ENCODE data around the gene RIOK1.

DNA sequence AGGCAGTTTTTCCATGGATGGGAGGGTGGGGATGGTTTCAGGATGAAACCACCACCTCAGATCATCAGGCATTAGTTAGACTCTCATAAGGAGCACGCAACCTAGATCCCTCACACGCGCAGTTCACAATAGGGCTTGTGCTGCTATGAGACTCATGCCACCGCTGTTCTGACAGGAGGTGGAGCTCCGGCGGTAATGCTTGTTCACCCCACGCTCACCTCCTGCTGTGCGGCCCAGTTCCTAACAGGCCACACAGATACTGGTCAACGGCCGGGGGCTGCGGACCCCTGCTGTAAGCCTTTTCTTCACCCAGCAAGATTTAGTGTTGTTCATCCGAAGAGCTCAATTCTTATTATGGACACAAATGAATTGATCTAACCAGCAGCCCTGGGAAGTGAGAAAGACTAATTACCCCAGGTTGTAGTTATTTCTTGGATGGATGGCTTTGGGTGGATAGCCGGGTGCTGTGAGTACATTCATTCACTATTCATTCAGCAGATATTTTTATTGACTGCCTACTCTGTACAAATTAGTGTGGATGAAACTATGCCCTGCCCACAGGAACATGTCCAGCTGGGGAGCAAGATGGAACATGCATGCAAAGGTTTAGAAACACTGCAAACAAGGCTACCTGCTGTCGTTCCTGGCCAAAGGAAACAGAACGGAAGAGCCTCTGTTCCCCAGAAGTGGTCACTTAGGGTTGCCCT, 57.2 kb downstream of the RIOK1 start:
- TF ChIP-seq, protein P1, sequence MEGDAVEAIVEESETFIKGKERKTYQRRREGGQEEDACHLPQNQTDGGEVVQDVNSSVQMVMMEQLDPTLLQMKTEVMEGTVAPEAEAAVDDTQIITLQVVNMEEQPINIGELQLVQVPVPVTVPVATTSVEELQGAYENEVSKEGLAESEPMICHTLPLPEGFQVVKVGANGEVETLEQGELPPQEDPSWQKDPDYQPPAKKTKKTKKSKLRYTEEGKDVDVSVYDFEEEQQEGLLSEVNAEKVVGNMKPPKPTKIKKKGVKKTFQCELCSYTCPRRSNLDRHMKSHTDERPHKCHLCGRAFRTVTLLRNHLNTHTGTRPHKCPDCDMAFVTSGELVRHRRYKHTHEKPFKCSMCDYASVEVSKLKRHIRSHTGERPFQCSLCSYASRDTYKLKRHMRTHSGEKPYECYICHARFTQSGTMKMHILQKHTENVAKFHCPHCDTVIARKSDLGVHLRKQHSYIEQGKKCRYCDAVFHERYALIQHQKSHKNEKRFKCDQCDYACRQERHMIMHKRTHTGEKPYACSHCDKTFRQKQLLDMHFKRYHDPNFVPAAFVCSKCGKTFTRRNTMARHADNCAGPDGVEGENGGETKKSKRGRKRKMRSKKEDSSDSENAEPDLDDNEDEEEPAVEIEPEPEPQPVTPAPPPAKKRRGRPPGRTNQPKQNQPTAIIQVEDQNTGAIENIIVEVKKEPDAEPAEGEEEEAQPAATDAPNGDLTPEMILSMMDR (IDR thresholded peaks at IDR 0.05 in 2 of 3, conservative IDR thresholded peaks at IDR 0.05 in 1 of 3; ENCODE audit: borderline replicate concordance in 1 of 3, insufficient read depth in 1 of 3, low read depth in 2 of 3, low read length in 2 of 3): no peak
- TF ChIP-seq, protein P2, sequence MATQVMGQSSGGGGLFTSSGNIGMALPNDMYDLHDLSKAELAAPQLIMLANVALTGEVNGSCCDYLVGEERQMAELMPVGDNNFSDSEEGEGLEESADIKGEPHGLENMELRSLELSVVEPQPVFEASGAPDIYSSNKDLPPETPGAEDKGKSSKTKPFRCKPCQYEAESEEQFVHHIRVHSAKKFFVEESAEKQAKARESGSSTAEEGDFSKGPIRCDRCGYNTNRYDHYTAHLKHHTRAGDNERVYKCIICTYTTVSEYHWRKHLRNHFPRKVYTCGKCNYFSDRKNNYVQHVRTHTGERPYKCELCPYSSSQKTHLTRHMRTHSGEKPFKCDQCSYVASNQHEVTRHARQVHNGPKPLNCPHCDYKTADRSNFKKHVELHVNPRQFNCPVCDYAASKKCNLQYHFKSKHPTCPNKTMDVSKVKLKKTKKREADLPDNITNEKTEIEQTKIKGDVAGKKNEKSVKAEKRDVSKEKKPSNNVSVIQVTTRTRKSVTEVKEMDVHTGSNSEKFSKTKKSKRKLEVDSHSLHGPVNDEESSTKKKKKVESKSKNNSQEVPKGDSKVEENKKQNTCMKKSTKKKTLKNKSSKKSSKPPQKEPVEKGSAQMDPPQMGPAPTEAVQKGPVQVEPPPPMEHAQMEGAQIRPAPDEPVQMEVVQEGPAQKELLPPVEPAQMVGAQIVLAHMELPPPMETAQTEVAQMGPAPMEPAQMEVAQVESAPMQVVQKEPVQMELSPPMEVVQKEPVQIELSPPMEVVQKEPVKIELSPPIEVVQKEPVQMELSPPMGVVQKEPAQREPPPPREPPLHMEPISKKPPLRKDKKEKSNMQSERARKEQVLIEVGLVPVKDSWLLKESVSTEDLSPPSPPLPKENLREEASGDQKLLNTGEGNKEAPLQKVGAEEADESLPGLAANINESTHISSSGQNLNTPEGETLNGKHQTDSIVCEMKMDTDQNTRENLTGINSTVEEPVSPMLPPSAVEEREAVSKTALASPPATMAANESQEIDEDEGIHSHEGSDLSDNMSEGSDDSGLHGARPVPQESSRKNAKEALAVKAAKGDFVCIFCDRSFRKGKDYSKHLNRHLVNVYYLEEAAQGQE (IDR thresholded peaks at IDR 0.05; ENCODE audit: low read depth): no peak
- TF ChIP-seq, protein P3, sequence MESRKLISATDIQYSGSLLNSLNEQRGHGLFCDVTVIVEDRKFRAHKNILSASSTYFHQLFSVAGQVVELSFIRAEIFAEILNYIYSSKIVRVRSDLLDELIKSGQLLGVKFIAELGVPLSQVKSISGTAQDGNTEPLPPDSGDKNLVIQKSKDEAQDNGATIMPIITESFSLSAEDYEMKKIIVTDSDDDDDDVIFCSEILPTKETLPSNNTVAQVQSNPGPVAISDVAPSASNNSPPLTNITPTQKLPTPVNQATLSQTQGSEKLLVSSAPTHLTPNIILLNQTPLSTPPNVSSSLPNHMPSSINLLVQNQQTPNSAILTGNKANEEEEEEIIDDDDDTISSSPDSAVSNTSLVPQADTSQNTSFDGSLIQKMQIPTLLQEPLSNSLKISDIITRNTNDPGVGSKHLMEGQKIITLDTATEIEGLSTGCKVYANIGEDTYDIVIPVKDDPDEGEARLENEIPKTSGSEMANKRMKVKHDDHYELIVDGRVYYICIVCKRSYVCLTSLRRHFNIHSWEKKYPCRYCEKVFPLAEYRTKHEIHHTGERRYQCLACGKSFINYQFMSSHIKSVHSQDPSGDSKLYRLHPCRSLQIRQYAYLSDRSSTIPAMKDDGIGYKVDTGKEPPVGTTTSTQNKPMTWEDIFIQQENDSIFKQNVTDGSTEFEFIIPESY (IDR thresholded peaks at IDR 0.05; ENCODE audit: extremely low read depth, insufficient replicate concordance, low read length): no peak
- TF ChIP-seq POLR2AphosphoS5 (IDR thresholded peaks at IDR 0.05; ENCODE audit: low read depth, low read length) (no peak), POLR2A (IDR thresholded peaks at IDR 0.05; ENCODE audit: borderline replicate concordance, extremely low read depth, insufficient read depth, insufficient read length) (no peak), SIN3A (IDR thresholded peaks at IDR 0.05; ENCODE audit: low read depth) (no peak)
